Dendritic cell treated with granulocyte-macrophage colony-stimulating factor and Interleukin-4, amounts not matched to agents 40 ng/mL and 50 ng/mL, for 4 days (primary cell): ENCODE data around the gene DNAJB9.
"Not testable (repeated sequence)": the region's sequence is repeated elsewhere in the genome, so short reads cannot be mapped to it uniquely, and the experiment has no call there.

Source experiments
- H3K27ac Mint-ChIP-seq: one replicate; pipeline ENCODE4 v1.8.0; 2022; ENCODE audit warnings: mild to moderate bottlenecking, mixed read lengths
- H3K27me3 Mint-ChIP-seq: one replicate; pipeline ENCODE4 v1.8.0; 2022; ENCODE audit warnings: mild to moderate bottlenecking, mixed read lengths
- H3K36me3 Mint-ChIP-seq: one replicate; pipeline ENCODE4 v1.8.0; 2022; ENCODE audit warnings: low read depth, mixed read lengths
- H3K4me1 Mint-ChIP-seq: one replicate; pipeline ENCODE4 v1.8.0; 2022; ENCODE audit warnings: low read depth, mixed read lengths
- H3K4me3 Mint-ChIP-seq: one replicate; pipeline ENCODE4 v1.8.0; 2022; ENCODE audit warnings: mild to moderate bottlenecking, moderate library complexity, mixed read lengths
- H3K9me3 Mint-ChIP-seq: one replicate; pipeline ENCODE4 v1.8.0; 2022; ENCODE audit warnings: mixed read lengths
- intact Hi-C: fragments of 100-400 bp; cut with micrococcal nuclease; formaldehyde crosslinking; loops from one replicate; pipeline ENCODE4 v1.15.0; 2022

The DNAJB9 gene

DNA sequence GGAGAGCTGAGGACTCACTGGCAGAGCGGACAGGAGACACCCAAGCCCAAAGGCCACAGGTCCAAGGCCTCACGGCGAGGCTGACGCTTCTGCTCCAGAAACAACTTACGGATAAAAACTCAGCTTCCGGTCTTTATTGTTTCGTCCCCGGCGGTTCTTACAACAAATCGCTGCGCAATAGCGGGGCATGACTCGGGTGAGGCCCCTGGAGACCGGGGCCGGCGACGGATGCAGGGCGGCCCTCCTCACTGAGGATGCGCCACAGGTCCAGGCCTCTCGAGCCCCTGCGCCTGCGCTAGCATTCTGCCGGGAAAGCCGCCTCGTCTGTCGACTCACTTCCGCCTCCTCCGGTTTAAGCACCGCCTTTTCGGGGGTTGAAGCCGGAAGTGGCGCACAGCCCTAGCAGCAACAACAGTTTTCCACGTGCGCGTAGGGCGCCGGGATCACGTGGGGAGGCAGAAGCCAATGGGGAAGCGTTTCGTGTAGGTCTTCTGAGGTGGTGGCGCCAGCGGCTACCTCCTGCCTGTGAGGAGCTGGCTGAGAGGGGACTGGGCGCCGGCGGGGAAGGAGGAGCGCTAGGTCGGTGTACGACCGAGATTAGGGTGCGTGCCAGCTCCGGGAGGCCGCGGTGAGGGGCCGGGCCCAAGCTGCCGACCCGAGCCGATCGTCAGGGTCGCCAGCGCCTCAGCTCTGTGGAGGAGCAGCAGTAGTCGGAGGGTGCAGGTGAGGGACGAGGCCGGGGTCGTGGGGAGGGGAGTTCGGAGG lies at the start of gene DNAJB9, which contains the start of gene THAP5:
Gene DNAJB9, plus strand, starts transcription at position 494 of the 765 bp plus-strand sequence. CDS start 1,853 bp downstream, outside the sequence.
Gene THAP5, minus strand, starts transcription at position 326 of the 765 bp plus-strand sequence. Its CDS starts 137 bp downstream, at position 189.
- peaks cover 51% of the 10 kb centered on the region for H3K36me3 Mint-ChIP-seq
- peaks cover 5% of the 10 kb centered on the region for H3K4me1 Mint-ChIP-seq
- intact Hi-C loops: loop anchor here (1.0 kb wide), 1 partner anchor 43 kb away; the partner anchor contains the start of gene PNPLA8
- no peaks in the 10 kb centered on the region for H3K27me3 Mint-ChIP-seq
- H3K4me3 Mint-ChIP-seq: peak within 1 kb of the TSS; percentile 98
- peak within 1 kb of the TSS; percentile 98 for H3K27ac Mint-ChIP-seq
- H3K9me3 Mint-ChIP-seq: no peaks in the 10 kb centered on the region

DNA sequence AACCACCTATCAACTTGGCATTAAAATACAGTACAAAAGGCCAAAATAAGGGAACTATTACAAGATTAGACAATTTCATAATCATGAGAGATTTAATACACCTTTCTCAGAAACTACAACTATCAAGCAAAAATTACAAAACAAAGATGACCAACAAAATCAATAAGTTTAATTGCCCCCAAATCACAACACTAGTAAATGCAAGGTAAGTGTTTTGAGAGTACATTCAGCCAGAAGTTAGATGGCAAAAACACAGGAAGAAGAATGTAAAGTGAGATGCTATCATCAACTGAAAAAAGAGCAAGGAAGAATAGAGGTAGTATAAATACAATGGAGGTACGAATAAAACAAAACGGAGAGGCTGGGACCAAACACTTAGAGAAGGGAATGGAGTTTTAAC lies 46.9 kb upstream of the DNAJB9 start:
- no peak overlapping the region for H3K4me3 Mint-ChIP-seq
- intact Hi-C loops: no loop called here
- H3K4me1 Mint-ChIP-seq: peaks cover 45% of the 10 kb centered on the region
- no peaks in the 10 kb centered on the region for H3K27me3 Mint-ChIP-seq
- peaks cover 8% of the 10 kb centered on the region for H3K9me3 Mint-ChIP-seq
- peaks cover 55% of the 10 kb centered on the region for H3K36me3 Mint-ChIP-seq
- H3K27ac Mint-ChIP-seq: peak overlapping the region; percentile 1

DNA sequence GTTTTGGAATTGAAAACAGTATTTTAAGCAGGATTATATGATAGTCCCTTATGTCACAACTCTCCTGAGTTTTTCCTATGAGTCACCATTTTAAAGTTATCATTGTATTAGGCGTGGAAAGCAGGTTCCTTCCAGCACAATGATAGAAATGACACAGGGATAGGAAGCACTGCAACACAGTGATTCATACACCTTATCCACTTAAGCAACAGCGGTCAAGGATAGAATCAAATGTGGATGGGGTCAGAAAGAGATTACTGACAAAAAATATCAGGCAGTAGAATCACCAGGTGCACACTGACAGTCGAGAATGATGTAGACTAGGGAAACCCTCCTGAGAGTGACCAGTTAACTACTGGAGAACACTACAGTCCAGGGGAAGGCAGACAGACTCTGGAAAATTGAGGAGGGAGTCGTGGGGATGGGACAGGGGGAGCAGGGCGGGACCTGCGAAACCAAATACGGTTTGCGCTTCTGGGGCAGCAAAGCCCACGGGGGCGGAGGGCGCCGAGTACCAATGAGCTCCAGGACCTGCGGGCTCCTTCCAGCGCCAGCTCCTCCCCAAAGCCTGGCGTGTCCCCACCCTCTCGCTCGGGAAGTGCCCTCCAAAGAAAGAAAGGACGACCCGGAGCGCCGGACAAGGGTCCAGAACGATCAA lies 44.2 kb upstream of the DNAJB9 start:
- Mint-ChIP-seq H3K4me1 (peaks cover 32% of the 10 kb centered on the region), H3K4me3 (peak overlapping the region; percentile 90), H3K36me3 (peaks cover 30% of the 10 kb centered on the region), H3K27ac (peak overlapping the region; percentile 98), H3K9me3 (no peaks in the 10 kb centered on the region), H3K27me3 (no peaks in the 10 kb centered on the region)
- intact Hi-C loops: loop anchor here (5.0 kb wide), 1 partner anchor 633 kb away; the partner anchor contains the start of gene DLD

DNA sequence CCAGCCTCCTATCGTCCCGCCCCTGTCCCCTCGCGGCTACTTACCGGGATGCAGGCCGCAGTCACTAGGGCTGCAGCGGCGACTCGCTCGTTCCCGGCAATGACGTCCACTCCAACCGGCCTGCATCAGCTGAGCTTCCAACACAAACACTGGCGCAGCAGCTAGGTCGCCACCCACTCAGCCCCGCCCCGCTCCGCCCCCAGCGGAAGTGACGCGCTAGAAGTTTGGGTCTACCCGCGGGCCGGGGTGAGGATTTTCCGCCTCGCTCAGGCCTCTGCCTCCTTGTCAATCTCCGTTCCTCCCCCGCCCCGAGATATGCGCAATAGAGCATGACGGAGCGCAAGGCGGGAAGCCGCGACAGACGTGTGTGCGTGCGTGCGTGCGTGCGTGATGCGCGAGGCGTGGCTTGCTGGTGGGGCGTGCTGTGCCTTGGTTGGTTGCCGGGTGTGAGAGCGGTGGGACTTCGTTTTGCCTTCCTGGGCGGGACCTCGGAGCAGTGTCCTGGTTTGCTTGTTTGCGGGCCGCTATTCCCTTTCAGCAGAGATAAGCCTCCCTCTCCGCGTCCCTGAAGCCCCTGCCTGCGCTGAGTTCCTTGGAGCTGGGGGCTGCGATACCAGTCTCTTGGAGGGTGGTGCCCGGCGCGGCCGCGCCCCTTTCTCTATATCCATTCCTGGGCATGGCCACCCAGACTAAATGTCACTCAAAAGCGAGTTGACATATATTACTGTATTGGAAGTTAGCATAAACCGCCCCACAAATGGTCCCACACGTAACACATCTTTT lies 43.5 kb upstream of the DNAJB9 start, which contains the start of gene PNPLA8:
Gene PNPLA8, minus strand, starts transcription at position 151 of the 783 bp plus-strand sequence. CDS start 10,644 bp downstream, outside the sequence.
- Mint-ChIP-seq H3K36me3 (peaks cover 23% of the 10 kb centered on the region), H3K4me1 (peaks cover 26% of the 10 kb centered on the region), H3K4me3 (peak within 1 kb of the TSS; percentile 90), H3K9me3 (no peaks in the 10 kb centered on the region), H3K27ac (peak within 1 kb of the TSS; percentile 98), H3K27me3 (no peaks in the 10 kb centered on the region)
- intact Hi-C loops: loop anchor here (1.0 to 5.0 kb wide), 2 partner anchors 43 to 634 kb away; partner anchors contain the start of genes DLD, DNAJB9 and THAP5

DNA sequence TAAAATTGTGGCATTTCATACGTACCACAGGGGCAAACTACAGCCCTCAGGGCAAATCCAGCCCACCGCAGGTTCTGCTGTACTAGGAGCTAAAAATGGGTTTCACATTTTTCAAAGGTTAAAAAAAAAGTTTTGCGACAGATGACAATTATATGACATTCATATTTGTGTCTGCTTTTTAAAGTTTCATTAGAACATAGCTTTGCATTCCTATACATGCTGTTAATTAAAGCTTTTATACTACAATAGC lies 43.0 kb upstream of the DNAJB9 start:
- Mint-ChIP-seq H3K4me1 (peaks cover 21% of the 10 kb centered on the region), H3K36me3 (peaks cover 18% of the 10 kb centered on the region), H3K27me3 (no peaks in the 10 kb centered on the region)

DNA sequence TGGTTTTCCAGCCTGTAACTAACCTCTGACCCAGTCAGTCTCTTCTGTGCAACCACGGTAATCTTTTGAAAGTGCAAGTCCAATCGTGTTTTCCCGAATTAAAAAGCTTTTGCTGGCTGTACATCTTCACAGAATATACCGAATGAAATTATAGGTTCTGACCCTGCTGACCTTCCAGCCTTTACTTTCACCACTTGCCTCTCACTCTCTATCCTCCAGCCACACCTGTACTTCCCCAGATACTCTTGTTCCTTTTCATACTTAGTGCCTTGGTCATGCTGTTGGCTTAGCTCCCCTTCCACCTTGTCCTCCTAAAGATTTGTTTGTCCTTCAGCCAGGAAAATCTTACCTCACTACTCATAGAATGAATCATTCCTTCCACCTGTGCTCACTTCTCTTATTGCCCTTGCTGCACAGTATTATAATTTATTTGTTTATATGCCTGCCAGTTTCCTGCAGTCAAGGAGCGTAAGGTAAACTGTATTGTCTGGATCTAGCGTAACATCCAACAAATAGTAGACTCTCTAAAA lies 41.4 kb upstream of the DNAJB9 start:
- no peak overlapping the region for H3K4me3 Mint-ChIP-seq
- intact Hi-C loops: loop anchor here (5.0 kb wide), 1 partner anchor 636 kb away; the partner anchor contains the start of gene DLD
- no peaks in the 10 kb centered on the region for H3K27me3 Mint-ChIP-seq
- no peak overlapping the region for H3K27ac Mint-ChIP-seq
- no peaks in the 10 kb centered on the region for H3K9me3 Mint-ChIP-seq
- H3K4me1 Mint-ChIP-seq: peaks cover 14% of the 10 kb centered on the region
- H3K36me3 Mint-ChIP-seq: peaks cover 17% of the 10 kb centered on the region

More for the DNA sequence above, 43.0 kb upstream of the DNAJB9 start:
- peak overlapping the region; percentile 90 for H3K4me3 Mint-ChIP-seq
- no peaks in the 10 kb centered on the region for H3K9me3 Mint-ChIP-seq
- H3K27ac Mint-ChIP-seq: peak overlapping the region; percentile 98
- intact Hi-C loops: loop anchor here (1.0 to 5.0 kb wide), 2 partner anchors 43 to 634 kb away; partner anchors contain the start of genes DLD, DNAJB9 and THAP5

DNA sequence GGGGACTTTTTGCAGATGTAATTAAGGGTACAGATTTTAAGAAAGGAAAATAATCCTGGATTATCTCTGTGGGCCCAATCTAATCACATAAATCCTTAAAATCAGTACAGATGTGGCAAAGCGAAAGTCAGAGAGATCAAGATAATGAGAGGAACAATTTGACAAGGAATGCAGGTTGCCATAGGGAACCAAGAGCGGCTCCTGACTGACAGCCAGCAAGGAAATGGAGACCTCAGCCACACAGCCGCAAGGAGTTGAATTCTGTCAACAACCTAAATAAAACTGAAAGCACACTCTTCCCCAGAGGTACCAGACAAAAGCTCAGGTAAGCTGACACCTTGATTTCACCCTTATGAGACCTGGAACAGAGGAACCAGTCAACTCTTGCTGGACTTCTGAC lies 40.3 kb upstream of the DNAJB9 start:
- Mint-ChIP-seq H3K9me3 (peaks cover 3% of the 10 kb centered on the region), H3K4me1 (peaks cover 4% of the 10 kb centered on the region), H3K27ac (no peak overlapping the region), H3K4me3 (no peak overlapping the region), H3K36me3 (peaks cover 10% of the 10 kb centered on the region), H3K27me3 (no peaks in the 10 kb centered on the region)
- intact Hi-C loops: loop anchor here (5.0 kb wide), 1 partner anchor 637 kb away; the partner anchor contains the start of gene DLD

DNA sequence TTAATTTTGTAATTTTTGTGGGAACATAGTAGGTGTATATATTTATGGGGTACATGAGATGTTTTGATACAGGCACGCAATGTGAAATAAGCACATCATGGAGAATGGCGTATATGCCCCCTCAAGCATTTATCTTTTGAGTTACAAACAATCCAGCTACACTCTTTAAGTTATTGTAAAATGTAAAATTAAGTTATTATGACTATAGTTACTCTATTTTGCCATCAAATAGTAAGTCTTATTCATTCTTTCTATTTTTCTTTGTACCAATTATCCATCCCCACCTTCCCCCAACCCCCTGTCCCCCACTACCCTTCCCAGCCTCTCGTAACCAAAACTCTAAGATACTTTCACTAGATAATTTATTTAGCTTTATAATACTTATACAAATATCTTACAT lies 36.0 kb upstream of the DNAJB9 start:
- Mint-ChIP-seq H3K27ac (no peak overlapping the region), H3K4me1 (peaks cover 6% of the 10 kb centered on the region), H3K27me3 (no peaks in the 10 kb centered on the region), H3K4me3 (no peak overlapping the region), H3K9me3 (peaks cover 19% of the 10 kb centered on the region), H3K36me3 (peaks cover 7% of the 10 kb centered on the region)
- intact Hi-C loops: no loop called here

DNA sequence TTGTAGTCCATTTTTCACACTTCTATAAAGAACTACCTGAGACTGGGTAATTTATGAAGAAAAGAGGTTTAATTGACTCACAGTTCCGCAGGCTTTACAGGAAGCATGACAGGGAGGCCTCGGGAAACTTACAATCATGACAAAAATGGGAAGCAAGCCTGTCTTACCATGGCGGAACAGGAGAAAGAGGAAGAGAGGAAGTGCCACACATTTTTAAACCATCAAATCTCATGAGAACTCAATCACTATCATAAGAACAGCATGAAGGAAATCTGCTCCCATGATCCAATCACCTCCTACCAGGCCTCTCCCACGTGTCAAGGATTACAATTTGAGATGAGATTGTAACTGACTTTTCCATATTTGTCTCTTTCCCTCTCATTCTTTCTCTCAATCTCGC lies 34.4 kb upstream of the DNAJB9 start:
- Mint-ChIP-seq H3K4me3 (no peak overlapping the region), H3K27me3 (no peaks in the 10 kb centered on the region), H3K9me3 (peaks cover 19% of the 10 kb centered on the region), H3K4me1 (peaks cover 6% of the 10 kb centered on the region), H3K27ac (no peak overlapping the region), H3K36me3 (peaks cover 7% of the 10 kb centered on the region)
- intact Hi-C loops: no loop called here

DNA sequence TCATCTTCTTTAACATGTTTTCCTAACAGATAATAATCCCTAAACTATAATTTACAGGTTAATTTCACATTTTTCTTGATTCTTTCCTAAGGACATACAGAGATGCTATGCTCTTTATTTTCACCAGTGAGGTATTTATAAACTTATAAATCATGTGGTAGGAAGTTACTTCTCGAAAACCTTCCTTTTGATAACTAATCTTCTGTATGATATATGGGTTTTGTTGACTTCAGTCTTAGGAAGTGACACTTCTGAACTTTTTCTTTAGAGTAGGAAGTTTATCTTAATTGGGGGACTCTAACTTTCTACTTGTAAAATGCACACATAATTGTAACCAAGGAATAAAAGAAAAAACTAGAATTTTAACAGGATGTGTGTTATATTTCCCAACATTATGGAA lies 33.9 kb upstream of the DNAJB9 start:
- intact Hi-C loops: no loop called here
- Mint-ChIP-seq H3K9me3 (peaks cover 19% of the 10 kb centered on the region), H3K27ac (no peak overlapping the region), H3K4me3 (no peak overlapping the region), H3K4me1 (peaks cover 6% of the 10 kb centered on the region), H3K36me3 (peaks cover 7% of the 10 kb centered on the region), H3K27me3 (no peaks in the 10 kb centered on the region)

DNA sequence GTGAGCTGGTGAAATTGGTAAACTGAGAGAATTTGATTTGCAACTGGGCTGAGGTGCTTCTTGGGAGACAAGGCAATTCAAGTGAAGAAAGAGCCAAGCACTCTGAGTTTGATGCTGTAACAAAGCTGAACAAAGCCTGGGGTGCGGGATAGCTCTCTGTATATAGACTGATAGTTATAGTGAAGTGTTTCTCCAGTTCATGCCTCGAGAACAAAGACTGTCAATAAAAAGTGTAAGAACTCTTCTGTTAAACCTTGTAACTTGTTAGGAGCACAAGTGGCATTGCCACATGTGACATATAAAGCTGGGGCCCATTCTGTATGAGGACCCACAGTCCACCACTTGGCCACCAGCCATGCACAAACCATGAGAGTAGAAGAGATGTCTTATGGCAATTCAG lies 32.4 kb upstream of the DNAJB9 start:
- no peaks in the 10 kb centered on the region for H3K27me3 Mint-ChIP-seq
- H3K4me3 Mint-ChIP-seq: no peak overlapping the region
- H3K27ac Mint-ChIP-seq: no peak overlapping the region
- peaks cover 6% of the 10 kb centered on the region for H3K4me1 Mint-ChIP-seq
- intact Hi-C loops: no loop called here
- peaks cover 19% of the 10 kb centered on the region for H3K9me3 Mint-ChIP-seq
- H3K36me3 Mint-ChIP-seq: peaks cover 7% of the 10 kb centered on the region

DNA sequence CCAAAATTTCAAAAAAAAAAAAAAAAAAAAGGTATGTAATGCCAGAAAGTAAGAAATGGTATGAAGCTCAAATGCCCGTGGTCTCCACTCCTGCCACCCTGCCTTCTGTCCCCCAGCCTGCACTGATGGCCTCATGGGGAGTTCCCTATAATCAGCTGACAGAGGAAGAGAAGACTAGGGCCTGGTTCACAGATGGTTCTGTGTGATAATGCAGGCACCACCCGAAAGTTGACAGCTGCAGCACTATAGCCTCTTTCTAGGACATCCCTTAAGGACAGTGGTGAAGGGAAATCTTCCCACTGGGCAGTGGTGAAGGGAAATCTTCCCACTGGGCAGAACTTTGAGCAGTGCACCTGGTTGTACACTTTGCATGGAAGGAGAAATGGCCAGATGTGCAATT lies 31.4 kb upstream of the DNAJB9 start:
- H3K4me3 Mint-ChIP-seq, H3K4me1 Mint-ChIP-seq, H3K36me3 Mint-ChIP-seq, H3K27me3 Mint-ChIP-seq, H3K27ac Mint-ChIP-seq, intact Hi-C loops: not testable (repeated sequence)
- peaks cover 19% of the 10 kb centered on the region for H3K9me3 Mint-ChIP-seq

DNA sequence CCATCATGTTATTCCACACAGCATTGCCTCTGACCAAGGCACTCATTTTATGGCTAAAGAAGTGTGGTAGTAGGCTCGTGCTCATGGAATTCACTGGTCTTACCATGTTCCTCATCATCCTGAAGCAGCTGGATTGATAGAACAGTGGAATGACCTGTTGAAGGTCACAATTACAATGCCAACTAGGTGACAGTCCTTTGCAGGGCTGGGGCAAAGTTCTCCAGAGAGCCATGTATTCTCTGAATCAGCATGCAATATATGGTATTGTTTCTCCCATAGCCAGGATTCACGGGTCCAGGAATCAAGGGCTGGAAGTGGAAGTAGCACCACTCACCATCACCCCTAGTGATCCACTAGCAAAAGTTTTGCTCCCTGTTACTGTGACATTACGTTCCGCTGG lies 31.0 kb upstream of the DNAJB9 start:
- peaks cover 19% of the 10 kb centered on the region for H3K9me3 Mint-ChIP-seq
- intact Hi-C loops, H3K4me3 Mint-ChIP-seq, H3K27me3 Mint-ChIP-seq, H3K4me1 Mint-ChIP-seq, H3K36me3 Mint-ChIP-seq, H3K27ac Mint-ChIP-seq: not testable (repeated sequence)
